Urinary bladder (tissue), 4 donors: ENCODE data around the gene NPY4R2. TPM values are rescaled to one million over a fixed set of nuclear protein-coding genes. Genes with fewer than 3 reads are reported as not detected.
"Not testable (repeated sequence)": the region's sequence is repeated elsewhere in the genome, so short reads cannot be mapped to it uniquely, and the experiment has no call there.

Source experiments
- DNase-seq: peaks from one replicate; pipeline ENCODE4 v3.0.0-alpha.2; 2015; ENCODE audit errors: extremely low spot score
- H3K27ac ChIP-seq: one replicate; pipeline ENCODE4 v1.5.1; 2013; ENCODE audit warnings: low read depth, mild to moderate bottlenecking, moderate library complexity
- H3K36me3 ChIP-seq: one replicate; pipeline ENCODE4 v1.6.1; 2013; ENCODE audit warnings: mild to moderate bottlenecking, moderate library complexity; ENCODE audit not compliant: insufficient read depth
- H3K4me1 ChIP-seq: one replicate; pipeline ENCODE4 v1.6.1; 2013; ENCODE audit warnings: mild to moderate bottlenecking, moderate library complexity; ENCODE audit not compliant: insufficient read depth
- H3K4me3 ChIP-seq: one replicate; pipeline ENCODE4 v1.5.1; 2013; ENCODE audit warnings: low read depth, low read length
- WGBS: extraction: QIAGEN DNeasy Blood & Tissue Kit; methylation state at CpG from one replicate; pipeline ENCODE4 v1.1.7; 2013; 5-methylcytosine and 5-hydroxymethylcytosine counted together
- polyA plus RNA-seq: library from polyadenylated mRNA; stranded (reverse); fragments of 200-250 nt; gene quantifications from one replicate; pipeline ENCODE4 v1.2.3, GENCODE V29; 2013
- total RNA-seq: library from RNA; depleted of rRNA; stranded (reverse); fragments of >200 nt; gene quantifications from one replicate; pipeline ENCODE4 v1.2.3, GENCODE V29; 2014
- donor health status: healthy with polysubstance abuse.
- donor health status: healthy.

The NPY4R2 gene
- total RNA-seq (0.16 TPM), polyA plus RNA-seq (not detected)

GRCh38 chr10:47918475-47918874 is at the start of gene NPY4R2:
NPY4R2 (plus strand) TSS chr10:47918662; CDS start chr10:47921988, 3,326 bp downstream.
- H3K27ac ChIP-seq, H3K4me3 ChIP-seq, H3K36me3 ChIP-seq, DNase-seq, H3K4me1 ChIP-seq: not testable (repeated sequence)
- no CpG with 5 or more reads among the region's 35 CpGs for WGBS

GRCh38 chr10:47870887-47871286 is 47.6 kb upstream of the NPY4R2 start:
- no CpG with 5 or more reads among the region's 8 CpGs for WGBS
- not testable (repeated sequence) for DNase-seq, H3K4me1 ChIP-seq, H3K4me3 ChIP-seq, H3K27ac ChIP-seq, H3K36me3 ChIP-seq

- not testable (repeated sequence) for H3K27ac ChIP-seq, H3K4me3 ChIP-seq, H3K36me3 ChIP-seq, DNase-seq, H3K4me1 ChIP-seq
- WGBS = 89% methylated on average over 3 of the region's 8 CpGs
These were observed 46.8 kb upstream of the NPY4R2 start for GRCh38 chr10:47871485-47872180.

GRCh38 chr10:47872236-47872635 is 46.2 kb upstream of the NPY4R2 start:
- not testable (repeated sequence) for H3K36me3 ChIP-seq, H3K27ac ChIP-seq, H3K4me1 ChIP-seq, DNase-seq, H3K4me3 ChIP-seq
- no CpG with 5 or more reads among the region's 5 CpGs for WGBS

GRCh38 chr10:47884239-47884638 is 34.2 kb upstream of the NPY4R2 start:
- no CpG with 5 or more reads among the region's 3 CpGs for WGBS
- H3K4me3 ChIP-seq, H3K4me1 ChIP-seq, DNase-seq, H3K36me3 ChIP-seq, H3K27ac ChIP-seq: not testable (repeated sequence)

GRCh38 chr10:47884934-47885333 is 33.5 kb upstream of the NPY4R2 start:
- not testable (repeated sequence) for H3K27ac ChIP-seq, H3K36me3 ChIP-seq, DNase-seq, H3K4me3 ChIP-seq, H3K4me1 ChIP-seq
- WGBS = no CpG with 5 or more reads among the region's 3 CpGs

- WGBS = no CpG with 5 or more reads among the region's 2 CpGs
- DNase-seq, H3K36me3 ChIP-seq, H3K4me1 ChIP-seq, H3K4me3 ChIP-seq, H3K27ac ChIP-seq: not testable (repeated sequence)
These were observed 32.1 kb upstream of the NPY4R2 start for GRCh38 chr10:47886356-47886755.

GRCh38 chr10:47886827-47887226 is 31.6 kb upstream of the NPY4R2 start:
- no CpG with 5 or more reads among the region's 4 CpGs for WGBS
- not testable (repeated sequence) for H3K27ac ChIP-seq, DNase-seq

GRCh38 chr10:47890737-47891136 is 27.7 kb upstream of the NPY4R2 start:
- not testable (repeated sequence) for H3K4me1 ChIP-seq, H3K4me3 ChIP-seq, H3K27ac ChIP-seq, H3K36me3 ChIP-seq, DNase-seq

More at GRCh38 chr10:47886827-47887226, 31.6 kb upstream of the NPY4R2 start:
- not testable (repeated sequence) for H3K36me3 ChIP-seq, H3K4me1 ChIP-seq, H3K4me3 ChIP-seq

GRCh38 chr10:47892494-47893261 is 25.8 kb upstream of the NPY4R2 start:
- not testable (repeated sequence) for H3K36me3 ChIP-seq, DNase-seq, H3K4me3 ChIP-seq, H3K4me1 ChIP-seq, H3K27ac ChIP-seq
- 88% methylated on average over 2 of the region's 2 CpGs for WGBS

GRCh38 chr10:47894571-47894970 is 23.9 kb upstream of the NPY4R2 start:
- 94% methylated on average over 2 of the region's 2 CpGs for WGBS
- H3K4me3 ChIP-seq, H3K27ac ChIP-seq, H3K36me3 ChIP-seq, DNase-seq, H3K4me1 ChIP-seq: not testable (repeated sequence)

- not testable (repeated sequence) for H3K36me3 ChIP-seq, H3K27ac ChIP-seq, H3K4me1 ChIP-seq, H3K4me3 ChIP-seq, DNase-seq
- no CpG with 5 or more reads among the region's 2 CpGs for WGBS
These were observed 20.6 kb upstream of the NPY4R2 start for GRCh38 chr10:47897813-47898212.

GRCh38 chr10:47909333-47909732 is 9.1 kb upstream of the NPY4R2 start:
- 75% methylated on average over 1 of the region's 1 CpG for WGBS
- not testable (repeated sequence) for H3K4me1 ChIP-seq, H3K27ac ChIP-seq, H3K4me3 ChIP-seq, DNase-seq, H3K36me3 ChIP-seq

GRCh38 chr10:47910486-47910885 is 8.0 kb upstream of the NPY4R2 start:
- H3K4me3 ChIP-seq, DNase-seq: not testable (repeated sequence)
- WGBS = no CpG with 5 or more reads among the region's 4 CpGs

More at GRCh38 chr10:47910486-47910885, 8.0 kb upstream of the NPY4R2 start:
- H3K36me3 ChIP-seq, H3K27ac ChIP-seq, H3K4me1 ChIP-seq: not testable (repeated sequence)
